ENCODE data around the gene LTBR.

DNA sequence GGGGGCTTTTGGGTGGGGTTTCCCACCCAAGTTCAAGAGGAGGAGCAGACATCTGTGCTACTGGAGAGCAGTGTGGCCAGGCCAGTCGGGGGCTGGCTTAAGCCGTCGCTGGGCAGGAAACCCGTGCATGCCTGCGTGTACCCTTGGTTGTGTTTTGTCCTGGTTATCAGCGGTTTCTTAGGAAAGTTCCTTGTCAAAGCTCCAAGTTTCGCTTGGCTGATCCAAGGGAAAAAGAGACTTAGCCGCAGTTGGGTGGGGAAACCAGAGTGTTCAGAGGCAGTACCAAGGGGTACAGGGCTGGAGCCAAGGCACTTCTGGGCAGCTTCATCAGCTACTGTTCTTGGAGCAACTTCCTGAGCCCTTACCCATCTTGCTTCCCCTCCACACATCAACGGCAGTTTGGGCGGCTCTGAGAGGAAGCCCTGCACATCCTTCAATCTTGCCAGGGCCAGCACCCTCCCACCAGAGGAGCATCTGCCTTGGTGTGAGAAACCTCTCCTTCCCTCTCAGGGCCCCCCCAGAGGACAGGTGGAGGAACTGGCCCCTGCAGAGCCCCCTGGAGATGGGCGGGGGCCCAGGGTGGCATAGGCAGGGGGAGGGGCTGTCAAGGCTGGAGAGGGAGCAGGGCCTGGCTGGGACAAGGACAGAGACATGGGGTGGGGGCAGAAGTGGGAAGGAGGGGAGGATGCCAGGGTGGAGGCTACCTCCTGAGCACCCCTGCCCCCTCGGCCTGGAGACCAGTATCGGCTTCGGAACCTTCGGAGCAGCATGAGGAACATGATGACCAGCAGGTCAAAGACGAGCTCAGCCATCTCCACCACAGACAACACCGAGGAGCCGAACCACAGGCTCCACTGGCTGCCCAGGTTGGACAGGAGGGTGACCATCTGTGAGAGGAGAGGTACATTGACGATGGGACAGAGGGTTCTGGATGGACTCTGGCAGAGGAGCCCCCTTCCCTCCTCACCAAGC is 36.3 kb upstream of the LTBR start:
- TF ChIP-seq BACH1 (IDR thresholded peaks at IDR 0.05; ENCODE audit: borderline replicate concordance), result no peak
- TF ChIP-seq, protein P1, sequence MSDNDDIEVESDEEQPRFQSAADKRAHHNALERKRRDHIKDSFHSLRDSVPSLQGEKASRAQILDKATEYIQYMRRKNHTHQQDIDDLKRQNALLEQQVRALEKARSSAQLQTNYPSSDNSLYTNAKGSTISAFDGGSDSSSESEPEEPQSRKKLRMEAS (IDR thresholded peaks at IDR 0.05; ENCODE audit: low read depth, low read length), result no peak
- TF ChIP-seq FOXM1 (IDR thresholded peaks at IDR 0.05; ENCODE audit: low read depth, low read length), result no peak
- TF ChIP-seq RAD21 (IDR thresholded peaks at IDR 0.05; ENCODE audit: insufficient read depth, low read depth, low read length), result no peak
- no peak for TF ChIP-seq NR2C2 (IDR thresholded peaks at IDR 0.05; ENCODE audit: borderline replicate concordance, control insufficient read depth, insufficient read length, low read depth)
- TF ChIP-seq TCF12 (IDR thresholded peaks at IDR 0.05; ENCODE audit: low read depth, low read length), result no peak
- TF ChIP-seq SRF (IDR thresholded peaks at IDR 0.05; ENCODE audit: low read depth in 2 of 2, low read length in 2 of 2), result no peak
- TF ChIP-seq, protein P2, sequence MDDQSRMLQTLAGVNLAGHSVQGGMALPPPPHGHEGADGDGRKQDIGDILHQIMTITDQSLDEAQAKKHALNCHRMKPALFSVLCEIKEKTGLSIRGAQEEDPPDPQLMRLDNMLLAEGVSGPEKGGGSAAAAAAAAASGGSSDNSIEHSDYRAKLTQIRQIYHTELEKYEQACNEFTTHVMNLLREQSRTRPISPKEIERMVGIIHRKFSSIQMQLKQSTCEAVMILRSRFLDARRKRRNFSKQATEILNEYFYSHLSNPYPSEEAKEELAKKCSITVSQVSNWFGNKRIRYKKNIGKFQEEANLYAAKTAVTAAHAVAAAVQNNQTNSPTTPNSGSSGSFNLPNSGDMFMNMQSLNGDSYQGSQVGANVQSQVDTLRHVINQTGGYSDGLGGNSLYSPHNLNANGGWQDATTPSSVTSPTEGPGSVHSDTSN (IDR thresholded peaks at IDR 0.05; ENCODE audit: insufficient replicate concordance, low read depth, low read length), result no peak

Measured in GM12878 (cell line).